Common myeloid progenitor, CD34-positive (primary cell): ENCODE measurements around the gene RAD51D.
A peak's percentile ranks its signal among the peaks of the same experiment; 100 is the strongest.
"Not testable (repeated sequence)": the region's sequence is repeated elsewhere in the genome, so short reads cannot be mapped to it uniquely, and the experiment has no call there.

Experiments used
- CTCF ChIA-PET: fragments of 350-600 bp; sonication (Branson Sonifier 250); formaldehyde crosslinking; loops from one replicate; lab custom pipeline; 2021; ENCODE audit warnings: antibody characterized with exemption; lab: Charles Lee
- POLR2A ChIA-PET: fragments of 350-600 bp; sonication (Branson Sonifier 250); formaldehyde crosslinking; loops from one replicate; lab custom pipeline; 2021; ENCODE audit warnings: antibody characterized with exemption; lab: Charles Lee
- DNase-seq, 3 donors: peaks; one replicate each; pipeline versions ENCODE4 v3.0.0 to v3.0.0-alpha.2; 2013
- H3K27ac ChIP-seq, 2 experiments: 1 replicate in 1 of 2; 2 replicates in 1 of 2; pipeline ENCODE4 v1.7.0; 2013; ENCODE audit warnings: inconsistent platforms in 2 of 2, low read length in 2 of 2, mild to moderate bottlenecking in 2 of 2, low read depth in 1 of 2, moderate library complexity in 1 of 2; ENCODE audit not compliant: severe bottlenecking in 2 of 2, insufficient read depth in 1 of 2, poor library complexity in 1 of 2
- H3K27me3 ChIP-seq, 5 experiments: replicated peaks in 2 of 5; 1 replicate in 3 of 5; 2 replicates in 2 of 5; pipeline versions ENCODE4 v1.6.1 to v1.7.0; 2013; ENCODE audit warnings: low read length in 4 of 5, mild to moderate bottlenecking in 2 of 5, moderate library complexity in 2 of 5, inconsistent platforms in 1 of 5; ENCODE audit not compliant: insufficient read depth in 5 of 5, control insufficient read depth in 4 of 5
- H3K36me3 ChIP-seq, 4 experiments: 1 replicate in 2 of 4; 2 replicates in 2 of 4; pipeline versions ENCODE4 v1.6.1 to v1.7.0; 2013; ENCODE audit warnings: low read length in 3 of 4, control low read depth in 1 of 4, mild to moderate bottlenecking in 1 of 4; ENCODE audit not compliant: control insufficient read depth in 4 of 4, insufficient read depth in 4 of 4
- H3K4me1 ChIP-seq, 4 experiments: 1 replicate in 3 of 4; 2 replicates in 1 of 4; pipeline versions ENCODE4 v1.6.1 to v1.7.1; 2013; ENCODE audit warnings: low read length in 3 of 4, mild to moderate bottlenecking in 3 of 4, control low read depth in 1 of 4, inconsistent platforms in 1 of 4, moderate library complexity in 1 of 4; ENCODE audit not compliant: control insufficient read depth in 4 of 4, insufficient read depth in 4 of 4; ENCODE audit errors: control extremely low read depth in 1 of 4
- H3K4me3 ChIP-seq, 7 experiments: 1 replicate in 4 of 7; 2 replicates in 3 of 7; pipeline versions ENCODE4 v1.5.1 to v1.7.0; 2013; ENCODE audit warnings: mild to moderate bottlenecking in 7 of 7, low read length in 6 of 7, moderate library complexity in 6 of 7, inconsistent platforms in 2 of 7, low read depth in 2 of 7, control low read depth in 1 of 7; ENCODE audit not compliant: insufficient read depth in 4 of 7, control insufficient read depth in 1 of 7; ENCODE audit errors: extremely low read depth in 1 of 7
- H3K9me3 ChIP-seq, 5 experiments: 1 replicate in 4 of 5; 2 replicates in 1 of 5; pipeline versions ENCODE4 v1.6.1 to v1.7.1; 2013; ENCODE audit warnings: low read length in 4 of 5, mild to moderate bottlenecking in 2 of 5, inconsistent platforms in 1 of 5, low read depth in 1 of 5, moderate library complexity in 1 of 5; ENCODE audit not compliant: control insufficient read depth in 4 of 5, insufficient read depth in 2 of 5; ENCODE audit errors: control extremely low read depth in 1 of 5
- WGBS: methylation state at CpG from one replicate; pipeline ENCODE4 v1.1.5; 2013; ENCODE audit not compliant: insufficient coverage; 5-methylcytosine and 5-hydroxymethylcytosine counted together

RAD51D gene

GRCh38 chr17:35099908-35100307 is 19.8 kb downstream of the RAD51D start:
- no peak overlapping the region for H3K4me3 ChIP-seq
- CTCF ChIA-PET: interaction anchor here (1.3 to 1.4 kb wide), 2 partner anchors 10 to 23 kb away, joined by 3 to 5 read pairs; no protein-coding TSS in a partner anchor
- 97% methylated on average over 3 of the region's 3 CpGs for WGBS
- POLR2A ChIA-PET: no interaction called here
- no peak for DNase-seq
- no peaks in the 10 kb centered on the region for H3K27me3 ChIP-seq
- H3K36me3 ChIP-seq: peaks cover 3 to 55% (median 39%) of the 10 kb centered on the region in 4 experiments
- H3K9me3 ChIP-seq: no peaks in the 10 kb centered on the region
- no peak overlapping the region for H3K27ac ChIP-seq
- no peaks in the 10 kb centered on the region for H3K4me1 ChIP-seq

GRCh38 chr17:35097776-35098175 is 21.9 kb downstream of the RAD51D start:
- H3K36me3 ChIP-seq: peaks cover 3 to 40% (median 30%) of the 10 kb centered on the region in 4 experiments
- H3K27ac ChIP-seq: no peak overlapping the region
- no peaks in the 10 kb centered on the region for H3K4me1 ChIP-seq
- ChIA-PET CTCF (interaction anchor here (0.6 to 1.2 kb wide), 4 partner anchors 8 to 101 kb away, joined by 3 read pairs; no protein-coding TSS in a partner anchor), POLR2A (no interaction called here)
- H3K4me3 ChIP-seq: no peak overlapping the region
- 95% methylated on average over 2 of the region's 2 CpGs for WGBS
- no peaks in the 10 kb centered on the region for H3K27me3 ChIP-seq
- no peaks in the 10 kb centered on the region for H3K9me3 ChIP-seq
- DNase-seq: no peak

GRCh38 chr17:35095741-35096140 is 23.9 kb downstream of the RAD51D start:
- Histone ChIP-seq H3K36me3 (peaks cover 3 to 29% (median 22%) of the 10 kb centered on the region in 4 experiments), H3K9me3 (no peaks in the 10 kb centered on the region), H3K27ac (no peak overlapping the region), H3K4me3 (no peak overlapping the region), H3K4me1 (no peaks in the 10 kb centered on the region), H3K27me3 (no peaks in the 10 kb centered on the region)
- ChIA-PET POLR2A (no interaction called here), CTCF (interaction anchor here (1.2 to 2.7 kb wide), 5 partner anchors 10 to 99 kb away, joined by 3 to 11 read pairs (median 6); no protein-coding TSS in a partner anchor)
- 100% methylated on average over 1 of the region's 1 CpG for WGBS
- no peak for DNase-seq

- Histone ChIP-seq H3K27me3 (no peaks in the 10 kb centered on the region), H3K9me3 (no peaks in the 10 kb centered on the region), H3K27ac (no peak overlapping the region), H3K4me3 (no peak overlapping the region), H3K36me3 (peaks cover 3 to 21% (median 16%) of the 10 kb centered on the region in 4 experiments), H3K4me1 (peaks cover 0 to 8% (median 8%) of the 10 kb centered on the region in 4 experiments)
- no peak for DNase-seq
- ChIA-PET POLR2A (no interaction called here), CTCF (interaction anchor here (1.2 to 2.7 kb wide), 4 partner anchors 10 to 98 kb away, joined by 3 to 11 read pairs (median 8); no protein-coding TSS in a partner anchor)
- WGBS: no CpG with 5 or more reads among the region's 2 CpGs
These were observed 24.8 kb downstream of the RAD51D start for GRCh38 chr17:35094902-35095301.

GRCh38 chr17:35090707-35091106 is 29.0 kb downstream of the RAD51D start:
- H3K4me1 ChIP-seq: peaks cover 12 to 35% (median 27%) of the 10 kb centered on the region in 4 experiments
- H3K4me3 ChIP-seq, H3K9me3 ChIP-seq, DNase-seq, POLR2A ChIA-PET, H3K36me3 ChIP-seq, H3K27me3 ChIP-seq, H3K27ac ChIP-seq: not testable (repeated sequence)
- WGBS: 96% methylated on average over 6 of the region's 11 CpGs
- CTCF ChIA-PET: interaction anchor here (1.2 to 2.6 kb wide), 8 partner anchors 11 to 92 kb away, joined by 3 to 31 read pairs (median 6); partner anchors contain the start of gene RAD51D

- CTCF ChIA-PET: interaction anchor here (0.7 to 2.6 kb wide), 28 partner anchors 8 to 99 kb away, joined by 3 to 31 read pairs (median 4); partner anchors contain the start of genes RAD51D and RFFL
- Histone ChIP-seq H3K27me3 (no peaks in the 10 kb centered on the region), H3K4me3 (peak overlapping the region; percentile 13 to 83 (median 67)), H3K36me3 (peaks cover 0 to 3% (median 1%) of the 10 kb centered on the region in 4 experiments), H3K9me3 (no peaks in the 10 kb centered on the region), H3K4me1 (peaks cover 12 to 35% (median 27%) of the 10 kb centered on the region in 4 experiments), H3K27ac (peak overlapping the region; percentile 72 to 81)
- peak; percentile 80 to 90 (median 88) for DNase-seq
- WGBS: 0% methylated on average over 15 of the region's 22 CpGs
- POLR2A ChIA-PET: interaction anchor here (0.7 to 1.2 kb wide), 4 partner anchors 26 to 91 kb away, joined by 3 to 6 read pairs (median 3); partner anchors contain the start of gene RFFL
These were observed 29.9 kb downstream of the RAD51D start for GRCh38 chr17:35089586-35090296.
